NB4 (cell line): Measurements from ENCODE around the gene ERCC6L.

Experiments
- POLR2A ChIP-seq: IDR thresholded peaks from 2 replicates; pipeline ENCODE4 v1.6.1; 2011; ENCODE audit warnings: mild to moderate bottlenecking; ENCODE audit not compliant: insufficient read length; ENCODE audit errors: extremely low read depth
- TF ChIP-seq, protein P1 (sequence below): IDR thresholded peaks from one replicate; pipeline ENCODE4 v1.5.1; 2012; ENCODE audit warnings: low read depth, low read length

DNA sequence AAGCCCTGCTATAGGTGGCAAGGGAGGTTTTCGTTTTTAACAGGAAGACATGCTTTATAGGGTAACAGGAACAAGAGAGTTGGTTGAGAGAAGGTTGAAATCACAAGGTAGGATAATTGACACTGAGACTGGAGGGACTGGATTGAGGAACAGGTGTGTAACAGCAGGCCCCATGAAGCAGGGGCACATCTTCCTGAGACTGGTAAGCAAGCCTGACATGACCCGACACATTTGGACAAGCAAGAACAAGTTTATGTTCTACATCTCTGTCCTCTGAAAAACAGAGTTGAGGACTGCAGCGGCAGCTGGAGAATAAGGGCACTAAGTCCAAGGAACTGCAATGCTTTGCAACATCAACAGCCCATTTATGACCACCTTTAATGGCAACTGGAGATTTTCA is 33.0 kb upstream of the ERCC6L start:
- TF ChIP-seq, protein P1, sequence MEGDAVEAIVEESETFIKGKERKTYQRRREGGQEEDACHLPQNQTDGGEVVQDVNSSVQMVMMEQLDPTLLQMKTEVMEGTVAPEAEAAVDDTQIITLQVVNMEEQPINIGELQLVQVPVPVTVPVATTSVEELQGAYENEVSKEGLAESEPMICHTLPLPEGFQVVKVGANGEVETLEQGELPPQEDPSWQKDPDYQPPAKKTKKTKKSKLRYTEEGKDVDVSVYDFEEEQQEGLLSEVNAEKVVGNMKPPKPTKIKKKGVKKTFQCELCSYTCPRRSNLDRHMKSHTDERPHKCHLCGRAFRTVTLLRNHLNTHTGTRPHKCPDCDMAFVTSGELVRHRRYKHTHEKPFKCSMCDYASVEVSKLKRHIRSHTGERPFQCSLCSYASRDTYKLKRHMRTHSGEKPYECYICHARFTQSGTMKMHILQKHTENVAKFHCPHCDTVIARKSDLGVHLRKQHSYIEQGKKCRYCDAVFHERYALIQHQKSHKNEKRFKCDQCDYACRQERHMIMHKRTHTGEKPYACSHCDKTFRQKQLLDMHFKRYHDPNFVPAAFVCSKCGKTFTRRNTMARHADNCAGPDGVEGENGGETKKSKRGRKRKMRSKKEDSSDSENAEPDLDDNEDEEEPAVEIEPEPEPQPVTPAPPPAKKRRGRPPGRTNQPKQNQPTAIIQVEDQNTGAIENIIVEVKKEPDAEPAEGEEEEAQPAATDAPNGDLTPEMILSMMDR = no peak
- no peak for TF ChIP-seq POLR2A
